MM.1S (cell line): ENCODE results near the gene CABCOCO1.

ENCODE experiments used
- CTCF ChIP-seq: fragments of 300-600 bp; sonication (generic); IDR thresholded peaks from 2 replicates; pipeline ENCODE4 v1.5.1; 2016; ENCODE audit warnings: antibody characterized with exemption, low read length, mixed read lengths
- EZH2 ChIP-seq: fragments of 300-600 bp; sonication (generic); optimal IDR thresholded peaks from 2 replicates; pipeline ENCODE3; 2017; ENCODE audit warnings: low read depth, mild to moderate bottlenecking, antibody characterized with exemption, low read length, mixed read lengths

- no peak for TF ChIP-seq CTCF
- TF ChIP-seq EZH2 = no peak
These were observed 10.6 kb downstream of the CABCOCO1 start for GRCh38 chr10:61673360-61673759.
